HTERT RPE-1 (cell line): ENCODE data around the gene TEX35.

ENCODE experiments used
- in situ Hi-C: fragments of 300-500 bp; cut with MboI; formaldehyde crosslinking; loops from 4 replicates; pipeline ENCODE4 v1.14.3; 2020; ENCODE audit warnings: low sequenced_read_pairs

TEX35 gene

GRCh38 chr1:178571807-178572206 lies 58.9 kb downstream of the TEX35 start:
- in situ Hi-C loops = no loop called here
